GM18505 (cell line): Measurements from ENCODE around the gene LRP1-AS.

ENCODE experiments used
- ATAC-seq: cut with Tn5 transposase; IDR thresholded peaks from one replicate; pipeline ENCODE4 v1.9.1; 2021; ENCODE audit not compliant: unreplicated experiment
- POLR2A ChIP-seq: IDR thresholded peaks from 4 replicates; pipeline ENCODE4 v1.6.1; 2011; ENCODE audit warnings: borderline replicate concordance; ENCODE audit not compliant: insufficient read depth, insufficient read length; ENCODE audit errors: extremely low read depth

The LRP1-AS gene

GRCh38 chr12:57138526-57139272 is 8.7 kb downstream of the LRP1-AS start:
- TF ChIP-seq POLR2A: no peak
- ATAC-seq: no peak

GRCh38 chr12:57135527-57136326 is 11.7 kb downstream of the LRP1-AS start:
- no peak for TF ChIP-seq POLR2A

GRCh38 chr12:57134949-57135348 is 12.5 kb downstream of the LRP1-AS start:
- TF ChIP-seq POLR2A: no peak
- ATAC-seq: no peak

More at GRCh38 chr12:57135527-57136326, 11.7 kb downstream of the LRP1-AS start:
- no peak for ATAC-seq

- ATAC-seq: no peak
- TF ChIP-seq POLR2A: no peak
Measured at GRCh38 chr12:57133916-57134315, 13.5 kb downstream of the LRP1-AS start.

- no peak for ATAC-seq
- TF ChIP-seq POLR2A: no peak
Measured at GRCh38 chr12:57133013-57133569, 14.3 kb downstream of the LRP1-AS start.

GRCh38 chr12:57131896-57132744 is 15.3 kb downstream of the LRP1-AS start:
- no peak for ATAC-seq
- no peak for TF ChIP-seq POLR2A

GRCh38 chr12:57130941-57131340 is 16.5 kb downstream of the LRP1-AS start:
- no peak for ATAC-seq

GRCh38 chr12:57129889-57130288 is 17.5 kb downstream of the LRP1-AS start:
- ATAC-seq: no peak
- no peak for TF ChIP-seq POLR2A

More at GRCh38 chr12:57130941-57131340, 16.5 kb downstream of the LRP1-AS start:
- TF ChIP-seq POLR2A: no peak

GRCh38 chr12:57129321-57129842 is 18.0 kb downstream of the LRP1-AS start:
- no peak for TF ChIP-seq POLR2A
- no peak for ATAC-seq

- no peak for TF ChIP-seq POLR2A
- no peak for ATAC-seq
Measured at GRCh38 chr12:57128519-57129247, 18.7 kb downstream of the LRP1-AS start.

- no peak for ATAC-seq
- no peak for TF ChIP-seq POLR2A
Measured at GRCh38 chr12:57127726-57128518, 19.5 kb downstream of the LRP1-AS start, which contains the start of gene LRP1. LRP1 (plus strand) TSS chr12:57128483; CDS start chr12:57128965, 482 bp downstream.
